ENCODE measurements around the gene TTC27.

The TTC27 gene

GRCh38 chr2:32732912-32733472 is 105.1 kb downstream of the TTC27 start:
- peak; percentile 34 for DNase-seq (ENCODE audit: low spot score)
- in situ Hi-C loops (cut with MboI; ENCODE audit: low pct_unique_long_range_greater_than_20kb, low sequenced_read_pairs, unreplicated experiment), result no loop called here
- TF ChIP-seq, protein P1, sequence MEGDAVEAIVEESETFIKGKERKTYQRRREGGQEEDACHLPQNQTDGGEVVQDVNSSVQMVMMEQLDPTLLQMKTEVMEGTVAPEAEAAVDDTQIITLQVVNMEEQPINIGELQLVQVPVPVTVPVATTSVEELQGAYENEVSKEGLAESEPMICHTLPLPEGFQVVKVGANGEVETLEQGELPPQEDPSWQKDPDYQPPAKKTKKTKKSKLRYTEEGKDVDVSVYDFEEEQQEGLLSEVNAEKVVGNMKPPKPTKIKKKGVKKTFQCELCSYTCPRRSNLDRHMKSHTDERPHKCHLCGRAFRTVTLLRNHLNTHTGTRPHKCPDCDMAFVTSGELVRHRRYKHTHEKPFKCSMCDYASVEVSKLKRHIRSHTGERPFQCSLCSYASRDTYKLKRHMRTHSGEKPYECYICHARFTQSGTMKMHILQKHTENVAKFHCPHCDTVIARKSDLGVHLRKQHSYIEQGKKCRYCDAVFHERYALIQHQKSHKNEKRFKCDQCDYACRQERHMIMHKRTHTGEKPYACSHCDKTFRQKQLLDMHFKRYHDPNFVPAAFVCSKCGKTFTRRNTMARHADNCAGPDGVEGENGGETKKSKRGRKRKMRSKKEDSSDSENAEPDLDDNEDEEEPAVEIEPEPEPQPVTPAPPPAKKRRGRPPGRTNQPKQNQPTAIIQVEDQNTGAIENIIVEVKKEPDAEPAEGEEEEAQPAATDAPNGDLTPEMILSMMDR (IDR thresholded peaks at IDR 0.05; ENCODE audit: extremely low read depth, insufficient read depth, missing control alignments), result no peak

DNA sequence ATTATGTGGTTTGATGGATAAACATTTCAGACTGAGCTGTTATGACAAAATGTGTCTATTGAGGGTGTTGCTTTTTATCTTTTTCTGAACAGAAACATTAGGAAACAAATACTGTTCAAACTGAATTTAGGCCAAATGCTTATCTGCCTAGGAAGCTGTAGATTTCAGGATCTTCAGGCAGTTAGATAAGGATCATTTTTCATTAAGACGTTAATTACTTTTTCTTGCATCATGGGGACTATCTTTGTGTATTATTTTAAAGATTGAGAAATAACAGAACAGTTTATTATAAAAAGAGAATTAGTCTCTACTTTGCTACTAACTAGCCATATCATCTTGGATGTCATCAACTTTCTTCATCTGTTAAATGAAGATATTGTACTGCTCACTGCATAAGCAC is 107.5 kb downstream of the TTC27 start:
- no peak for DNase-seq (ENCODE audit: low spot score)
- in situ Hi-C loops (cut with MboI; ENCODE audit: low pct_unique_long_range_greater_than_20kb, low sequenced_read_pairs, unreplicated experiment), result no loop called here
- TF ChIP-seq, protein P1 (IDR thresholded peaks at IDR 0.05; ENCODE audit: extremely low read depth, insufficient read depth, missing control alignments), result no peak

GRCh38 chr2:32738939-32739338 is 111.1 kb downstream of the TTC27 start:
- in situ Hi-C loops (cut with MboI; ENCODE audit: low pct_unique_long_range_greater_than_20kb, low sequenced_read_pairs, unreplicated experiment), result no loop called here
- DNase-seq (ENCODE audit: low spot score), result no peak
- TF ChIP-seq, protein P1 (IDR thresholded peaks at IDR 0.05; ENCODE audit: extremely low read depth, insufficient read depth, missing control alignments), result no peak

GRCh38 chr2:32739664-32740063 is 111.8 kb downstream of the TTC27 start:
- in situ Hi-C loops (cut with MboI; ENCODE audit: low pct_unique_long_range_greater_than_20kb, low sequenced_read_pairs, unreplicated experiment), result no loop called here
- TF ChIP-seq, protein P1 (IDR thresholded peaks at IDR 0.05; ENCODE audit: extremely low read depth, insufficient read depth, missing control alignments), result no peak
- DNase-seq (ENCODE audit: low spot score), result no peak

- in situ Hi-C loops (cut with MboI; ENCODE audit: low pct_unique_long_range_greater_than_20kb, low sequenced_read_pairs, unreplicated experiment), result no loop called here
- no peak for DNase-seq (ENCODE audit: low spot score)
- TF ChIP-seq, protein P1 (IDR thresholded peaks at IDR 0.05; ENCODE audit: extremely low read depth, insufficient read depth, missing control alignments), result no peak
These were observed 113.7 kb downstream of the TTC27 start for GRCh38 chr2:32741575-32741974.

DNA sequence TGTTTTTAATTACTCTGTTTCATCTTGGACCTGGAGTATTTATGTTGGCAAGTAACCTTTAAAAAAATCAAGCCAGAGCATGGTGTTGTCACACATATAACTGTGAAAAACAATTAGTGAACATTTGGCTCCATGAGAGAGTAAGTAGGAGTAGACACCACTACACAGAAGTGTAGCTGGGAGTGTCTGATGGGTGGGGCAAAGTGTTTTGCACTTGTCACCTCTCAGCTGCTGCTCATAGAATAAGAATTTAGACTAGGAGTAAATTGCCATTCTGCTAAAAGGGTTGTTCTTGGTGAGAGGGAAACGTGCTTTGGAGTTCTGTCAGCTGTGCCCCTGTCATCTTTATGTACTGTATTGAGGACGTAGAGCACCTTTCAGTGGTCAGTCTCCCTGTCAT is 114.5 kb downstream of the TTC27 start:
- TF ChIP-seq, protein P1 (IDR thresholded peaks at IDR 0.05; ENCODE audit: extremely low read depth, insufficient read depth, missing control alignments), result no peak
- in situ Hi-C loops (cut with MboI; ENCODE audit: low pct_unique_long_range_greater_than_20kb, low sequenced_read_pairs, unreplicated experiment), result no loop called here

More for the DNA sequence above, 114.5 kb downstream of the TTC27 start:
- peak; percentile 26 for DNase-seq (ENCODE audit: low spot score)

Measured in GM13977 (cell line).